Measurements from ENCODE around the gene SAMD4A.

GRCh38 chr14:54695196-54695595 lies 128.3 kb downstream of the SAMD4A start:
- TF ChIP-seq POLR2A (IDR thresholded peaks at IDR 0.05) (no peak), CTCF (IDR thresholded peaks at IDR 0.05) (no peak)

All from esophagus squamous epithelium (tissue), 4 donors.